ENCODE results near the gene CAPN2.
"Not testable (repeated sequence)": the region's sequence is repeated elsewhere in the genome, so short reads cannot be mapped to it uniquely, and the experiment has no call there.

The CAPN2 gene

GRCh38 chr1:223811634-223812101, 99.3 kb downstream of the CAPN2 start:
- TF ChIP-seq, protein P1, sequence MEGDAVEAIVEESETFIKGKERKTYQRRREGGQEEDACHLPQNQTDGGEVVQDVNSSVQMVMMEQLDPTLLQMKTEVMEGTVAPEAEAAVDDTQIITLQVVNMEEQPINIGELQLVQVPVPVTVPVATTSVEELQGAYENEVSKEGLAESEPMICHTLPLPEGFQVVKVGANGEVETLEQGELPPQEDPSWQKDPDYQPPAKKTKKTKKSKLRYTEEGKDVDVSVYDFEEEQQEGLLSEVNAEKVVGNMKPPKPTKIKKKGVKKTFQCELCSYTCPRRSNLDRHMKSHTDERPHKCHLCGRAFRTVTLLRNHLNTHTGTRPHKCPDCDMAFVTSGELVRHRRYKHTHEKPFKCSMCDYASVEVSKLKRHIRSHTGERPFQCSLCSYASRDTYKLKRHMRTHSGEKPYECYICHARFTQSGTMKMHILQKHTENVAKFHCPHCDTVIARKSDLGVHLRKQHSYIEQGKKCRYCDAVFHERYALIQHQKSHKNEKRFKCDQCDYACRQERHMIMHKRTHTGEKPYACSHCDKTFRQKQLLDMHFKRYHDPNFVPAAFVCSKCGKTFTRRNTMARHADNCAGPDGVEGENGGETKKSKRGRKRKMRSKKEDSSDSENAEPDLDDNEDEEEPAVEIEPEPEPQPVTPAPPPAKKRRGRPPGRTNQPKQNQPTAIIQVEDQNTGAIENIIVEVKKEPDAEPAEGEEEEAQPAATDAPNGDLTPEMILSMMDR (IDR thresholded peaks at IDR 0.05; ENCODE audit: insufficient read depth, low read depth, low read length, missing control alignments) = peak; percentile 48
- peak; percentile 44 for DNase-seq (ENCODE audit: low read depth)
- no peak overlapping the region for H3K4me3 ChIP-seq (ENCODE audit: low read length)

- TF ChIP-seq, protein P1 (IDR thresholded peaks at IDR 0.05; ENCODE audit: insufficient read depth, low read depth, low read length, missing control alignments) = no peak
- DNase-seq (ENCODE audit: low read depth) = no peak
- H3K4me3 ChIP-seq (ENCODE audit: low read length) = no peak overlapping the region
Observed at GRCh38 chr1:223813645-223814044, 101.3 kb downstream of the CAPN2 start.

- TF ChIP-seq, protein P1 (IDR thresholded peaks at IDR 0.05; ENCODE audit: insufficient read depth, low read depth, low read length, missing control alignments) = no peak
- no peak for DNase-seq (ENCODE audit: low read depth)
- no peak overlapping the region for H3K4me3 ChIP-seq (ENCODE audit: low read length)
Observed at GRCh38 chr1:223815020-223815853, 102.9 kb downstream of the CAPN2 start.

DNA sequence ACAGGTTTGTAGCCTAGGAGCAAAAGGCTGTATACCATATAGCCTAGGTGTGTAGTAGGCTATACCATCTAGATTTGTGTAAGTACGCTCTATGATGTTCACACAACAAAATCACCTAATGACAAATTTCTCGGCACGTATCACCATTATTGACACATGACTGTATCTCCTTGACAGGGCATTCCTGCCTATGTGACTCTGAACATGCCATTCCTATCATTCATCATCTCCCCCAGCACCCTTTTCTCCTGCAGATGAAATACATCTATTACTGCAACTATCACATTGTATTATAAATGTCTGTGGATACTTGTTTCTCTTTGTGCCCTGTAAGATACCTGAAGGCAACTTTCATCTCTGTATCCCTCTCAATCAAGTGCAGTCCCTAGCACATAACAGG, 103.5 kb downstream of the CAPN2 start:
- peak; percentile 81 for DNase-seq (ENCODE audit: low read depth)

GRCh38 chr1:223817265-223817664, 104.9 kb downstream of the CAPN2 start:
- DNase-seq (ENCODE audit: low read depth); H3K4me3 ChIP-seq (ENCODE audit: low read length): not testable (repeated sequence)

More for the DNA sequence above, 103.5 kb downstream of the CAPN2 start:
- no peak overlapping the region for H3K4me3 ChIP-seq (ENCODE audit: low read length)
- TF ChIP-seq, protein P1 (IDR thresholded peaks at IDR 0.05; ENCODE audit: insufficient read depth, low read depth, low read length, missing control alignments) = no peak

DNA sequence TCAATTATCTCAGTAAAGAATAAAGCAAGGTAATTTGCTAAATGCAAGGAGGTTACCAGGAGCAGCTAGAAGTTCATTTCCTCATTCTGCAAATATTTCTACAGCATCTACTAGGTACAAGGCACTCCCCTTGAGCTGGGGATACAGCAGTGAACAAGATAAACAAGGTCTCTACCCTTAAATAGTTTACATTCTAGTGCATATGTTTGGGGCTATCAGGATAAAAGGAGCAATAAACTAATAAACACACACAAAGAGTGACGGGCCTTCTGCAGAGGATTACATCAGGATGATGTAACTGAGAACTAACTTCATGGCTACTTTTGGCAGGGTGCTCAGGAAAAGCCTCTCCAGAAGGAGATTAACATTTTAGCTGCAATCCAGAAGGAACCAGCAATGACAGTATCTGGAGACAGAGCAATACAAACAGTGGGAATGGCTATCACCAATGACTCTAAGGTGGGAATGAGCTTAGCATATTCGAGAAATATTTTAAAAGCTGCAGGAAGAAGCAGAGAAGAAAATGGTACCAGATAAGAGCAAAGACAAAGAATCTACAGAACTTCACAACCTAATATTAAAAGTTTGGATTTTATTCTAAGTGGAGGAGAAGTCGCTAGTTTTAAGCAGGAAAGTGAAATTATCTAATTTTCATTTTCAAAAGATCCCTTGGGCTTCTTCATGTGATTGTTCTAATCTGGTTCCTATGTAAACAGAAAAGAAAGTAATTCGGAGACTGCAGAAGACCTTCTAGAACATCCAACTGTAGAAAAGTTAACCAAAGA, 107.6 kb downstream of the CAPN2 start:
- DNase-seq (ENCODE audit: low read depth) = no peak
- TF ChIP-seq, protein P1 (IDR thresholded peaks at IDR 0.05; ENCODE audit: insufficient read depth, low read depth, low read length, missing control alignments) = no peak
- H3K4me3 ChIP-seq (ENCODE audit: low read length) = no peak overlapping the region

DNA sequence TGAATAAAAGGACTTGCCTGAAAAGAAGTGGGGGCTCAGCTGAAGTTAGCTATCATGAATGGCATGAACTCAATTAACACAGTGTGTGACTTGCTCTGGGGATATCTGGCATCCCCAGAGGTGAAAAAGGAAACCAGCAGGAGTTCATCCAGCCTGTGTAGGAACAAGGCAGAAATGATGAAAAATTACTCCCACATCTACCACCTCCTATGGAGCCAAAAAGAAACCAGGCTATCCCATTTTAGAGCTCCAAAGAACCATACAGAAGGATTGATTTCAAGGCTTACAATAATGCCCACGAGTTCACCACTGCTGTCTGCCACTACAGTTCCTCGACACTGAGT, 108.1 kb downstream of the CAPN2 start:
- no peak for DNase-seq (ENCODE audit: low read depth)
- H3K4me3 ChIP-seq (ENCODE audit: low read length) = no peak overlapping the region
- TF ChIP-seq, protein P1 (IDR thresholded peaks at IDR 0.05; ENCODE audit: insufficient read depth, low read depth, low read length, missing control alignments) = no peak

All from epithelial cell of esophagus (primary cell).